ENCODE measurements around the gene PEX14.

PEX14 gene

DNA sequence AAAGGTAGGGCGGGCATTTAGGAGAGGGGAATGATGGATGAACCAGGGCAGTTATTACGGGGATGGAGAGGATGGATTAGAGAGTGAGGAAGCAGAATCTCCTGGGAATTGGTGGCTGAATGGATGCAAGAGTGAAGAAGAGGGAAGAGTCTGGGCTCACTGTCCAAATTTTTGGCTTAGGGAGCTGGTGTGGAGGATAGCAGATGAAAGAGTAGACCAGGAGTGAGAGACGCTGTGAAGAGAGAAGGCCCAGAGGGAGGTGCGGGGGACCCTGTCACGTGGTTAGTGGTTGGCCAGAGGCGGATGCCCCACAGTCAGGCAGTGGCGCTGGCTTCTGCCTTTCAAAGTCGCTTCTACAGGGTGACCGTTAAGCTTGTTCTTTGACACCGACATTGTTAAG lies 78.4 kb downstream of the PEX14 start:
- DNase-seq = no peak

DNA sequence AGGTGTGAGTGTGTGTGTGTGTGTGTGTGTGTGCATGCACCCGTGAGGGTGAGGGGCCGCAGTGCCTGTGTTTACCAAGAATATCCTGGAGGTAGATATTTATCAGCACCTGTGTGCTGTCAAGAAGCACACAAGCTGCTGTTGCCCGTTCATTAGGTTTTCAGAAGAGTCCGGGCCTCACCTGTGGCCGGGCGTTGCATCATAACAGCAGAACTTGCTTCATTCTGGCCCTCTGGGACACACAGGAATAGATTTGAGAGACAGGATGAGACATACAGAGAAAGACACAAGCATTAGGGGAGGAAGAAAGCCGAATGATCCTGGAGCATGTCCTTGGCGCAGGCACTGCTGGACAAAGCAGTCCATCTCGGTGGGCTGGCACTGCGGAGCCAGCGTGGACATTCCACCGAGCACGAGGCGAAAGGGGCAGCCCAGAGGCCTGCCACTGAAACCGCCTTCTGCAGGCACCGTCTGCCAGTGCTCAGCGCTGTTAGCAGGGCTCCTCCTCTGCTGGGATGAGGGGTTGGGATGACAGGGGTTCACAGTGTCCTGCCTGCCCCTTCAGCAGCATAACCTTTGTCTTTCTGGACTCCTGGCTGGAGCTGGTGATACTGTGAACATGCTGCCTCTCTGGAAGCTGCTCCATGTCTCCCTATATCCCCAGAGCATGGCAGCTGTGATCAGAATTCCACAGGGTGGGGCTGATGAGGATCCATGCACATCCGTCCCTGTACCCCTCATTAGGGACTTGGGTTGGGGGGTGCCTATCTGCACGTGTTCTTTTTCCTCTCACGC lies 81.1 kb downstream of the PEX14 start:
- DNase-seq = no peak

DNA sequence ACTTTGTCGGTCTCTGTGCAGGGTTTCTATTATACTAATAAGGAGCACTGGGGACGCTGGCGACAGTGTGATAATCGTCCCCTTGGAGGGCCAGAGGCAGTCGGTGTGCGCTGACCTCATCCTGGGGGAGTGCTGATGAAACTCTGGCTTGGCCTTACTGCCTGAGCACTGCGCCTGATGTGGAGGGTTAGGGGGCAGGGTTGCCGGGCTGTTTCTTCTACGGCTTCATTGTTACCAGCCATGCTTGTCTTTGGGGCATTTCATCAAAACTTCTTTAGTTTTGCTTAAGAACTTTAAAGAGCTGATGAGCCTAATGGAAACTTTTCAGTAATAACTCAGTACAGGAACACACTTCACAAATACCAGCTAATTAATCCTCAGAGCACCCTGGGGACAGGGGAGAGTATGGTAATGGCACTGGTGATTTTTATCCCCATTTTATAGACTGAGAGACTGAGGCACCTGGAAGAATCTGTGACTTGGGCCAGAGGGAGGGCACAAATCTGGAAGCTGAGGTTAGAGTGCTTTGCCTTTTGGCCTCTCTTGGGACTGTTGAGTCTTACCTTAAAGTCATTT lies 81.8 kb downstream of the PEX14 start:
- DNase-seq = no peak

DNA sequence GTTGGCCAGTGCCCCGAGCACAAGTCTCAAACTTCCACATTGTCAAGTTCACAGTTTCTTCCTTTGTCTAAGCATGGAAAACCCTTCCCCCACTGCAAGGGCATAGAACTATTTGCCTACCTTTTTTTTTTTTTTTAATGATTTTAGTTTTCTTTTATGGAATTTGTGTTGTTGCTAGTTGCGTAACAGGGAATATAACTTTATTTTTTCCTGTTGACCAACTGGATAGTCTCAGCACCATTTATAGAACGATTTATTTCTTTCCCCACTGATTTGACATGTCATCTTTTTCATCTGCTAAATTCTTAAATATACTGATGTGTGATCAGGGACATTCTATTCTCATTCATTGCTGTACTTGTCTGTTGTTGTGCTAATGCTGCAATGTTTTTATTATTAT lies 83.0 kb downstream of the PEX14 start:
- no peak for DNase-seq

- DNase-seq = no peak
Observed at GRCh38 chr1:10559386-10559785, 84.6 kb downstream of the PEX14 start.

DNA sequence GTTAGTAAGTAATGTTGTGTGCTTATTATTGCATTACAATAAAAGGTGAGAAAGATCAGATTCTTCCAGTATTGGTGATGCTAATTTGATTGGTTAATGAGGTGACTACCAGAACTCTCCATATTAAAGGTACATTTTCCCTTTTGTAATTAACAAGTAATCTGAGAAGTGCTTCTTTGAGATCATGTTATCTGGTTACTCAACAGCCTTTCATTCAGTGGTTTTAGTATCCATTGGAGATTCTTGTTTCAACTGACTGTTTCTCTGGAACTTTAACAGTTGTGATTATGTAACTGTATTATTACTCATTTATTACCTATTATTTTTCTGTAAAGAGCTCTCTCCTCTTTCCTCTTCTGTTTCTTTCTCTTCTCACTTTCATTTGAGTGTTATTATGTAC lies 86.7 kb downstream of the PEX14 start:
- DNase-seq = no peak

GRCh38 chr1:10561955-10562354 lies 87.2 kb downstream of the PEX14 start:
- DNase-seq = no peak

GRCh38 chr1:10564063-10564462 lies 89.3 kb downstream of the PEX14 start:
- DNase-seq = no peak

DNA sequence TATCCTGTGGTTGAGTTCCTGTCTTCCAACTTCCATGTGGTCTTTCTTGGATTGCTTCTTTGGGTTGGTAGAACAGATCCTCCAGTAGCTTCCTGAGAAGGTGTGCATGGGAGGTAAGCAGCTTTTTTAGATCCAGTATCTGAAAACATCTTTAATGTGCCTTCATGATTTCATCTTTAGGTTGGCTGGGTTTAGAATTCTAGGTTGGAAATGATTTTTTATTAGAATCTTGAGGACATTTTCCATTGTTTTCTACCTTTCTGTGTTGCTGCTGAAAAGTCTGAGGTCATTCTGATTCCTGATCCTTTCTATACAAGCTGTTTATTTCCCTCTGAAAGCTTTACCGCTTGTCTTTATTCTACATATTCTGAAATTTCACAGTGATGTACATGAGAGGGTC lies 94.8 kb downstream of the PEX14 start:
- DNase-seq = no peak

GRCh38 chr1:10575616-10576015 lies 100.9 kb downstream of the PEX14 start:
- DNase-seq = no peak

- no peak for DNase-seq
Observed at GRCh38 chr1:10578070-10578469, 103.3 kb downstream of the PEX14 start.

DNA sequence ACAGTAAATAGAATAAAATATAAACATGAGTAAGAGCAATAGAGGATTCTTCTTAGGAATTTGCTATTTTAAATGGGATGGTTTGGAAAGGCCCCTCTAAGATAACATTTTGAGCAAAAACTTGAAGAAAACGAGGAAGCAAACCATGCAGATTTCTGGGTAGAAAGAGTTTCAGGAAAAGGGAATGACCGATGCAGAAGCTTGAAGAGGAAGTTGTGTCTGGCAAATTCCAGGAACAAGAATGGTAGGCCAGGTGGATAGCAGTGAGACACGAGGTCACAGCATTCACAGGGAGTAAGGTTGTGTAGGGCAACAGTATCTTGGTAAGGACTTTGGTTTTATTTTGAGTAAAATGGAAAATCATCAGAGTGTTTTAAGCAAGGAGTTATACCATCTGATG lies 108.9 kb downstream of the PEX14 start:
- DNase-seq = no peak

- DNase-seq = no peak
Observed at GRCh38 chr1:10585242-10585641, 110.5 kb downstream of the PEX14 start.

GRCh38 chr1:10586125-10586524 lies 111.4 kb downstream of the PEX14 start:
- no peak for DNase-seq

DNA sequence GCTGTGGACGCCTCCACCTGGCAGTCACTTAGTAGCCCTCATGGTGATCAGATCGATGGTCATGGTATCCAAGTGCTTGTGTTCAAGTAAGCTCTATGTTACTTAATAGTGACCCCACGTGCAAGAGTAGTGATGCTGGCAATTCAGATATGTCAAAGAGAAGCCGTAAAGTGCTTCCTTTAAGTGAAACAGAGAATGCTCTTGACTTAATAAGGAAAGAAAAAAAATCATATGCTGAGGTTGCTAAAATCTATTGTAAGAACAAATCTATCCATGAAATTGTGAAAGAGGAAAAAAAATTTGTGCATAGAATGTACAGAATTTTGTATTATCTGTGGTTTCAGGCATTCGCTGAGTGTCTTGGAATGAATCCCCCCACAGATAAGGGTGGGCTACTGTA lies 113.9 kb downstream of the PEX14 start:
- no peak for DNase-seq

GRCh38 chr1:10589074-10589473 lies 114.3 kb downstream of the PEX14 start:
- DNase-seq = no peak

DNA sequence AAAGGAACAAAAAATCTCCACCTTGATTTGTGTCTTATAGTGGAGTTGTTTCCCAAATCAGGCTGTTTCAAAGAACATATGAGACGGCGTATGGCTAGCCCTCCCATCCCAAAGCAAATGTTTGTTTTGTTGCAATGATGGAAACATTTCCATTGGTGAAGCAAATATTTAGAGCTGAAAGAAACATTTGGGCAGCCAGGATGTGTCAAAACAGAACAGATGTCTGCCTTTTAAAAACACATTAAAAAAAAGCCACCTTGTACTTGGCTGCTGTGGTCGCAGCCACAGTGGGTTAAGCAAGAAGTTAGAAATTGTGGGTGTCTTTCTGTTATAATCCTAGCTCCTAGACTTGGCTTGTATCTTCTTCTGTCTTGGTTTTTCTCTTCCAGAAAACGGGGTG lies 116.3 kb downstream of the PEX14 start:
- no peak for DNase-seq

- DNase-seq = no peak
Observed at GRCh38 chr1:10592373-10592772, 117.6 kb downstream of the PEX14 start.

GRCh38 chr1:10593750-10594149 lies 119.0 kb downstream of the PEX14 start:
- DNase-seq = no peak

DNA sequence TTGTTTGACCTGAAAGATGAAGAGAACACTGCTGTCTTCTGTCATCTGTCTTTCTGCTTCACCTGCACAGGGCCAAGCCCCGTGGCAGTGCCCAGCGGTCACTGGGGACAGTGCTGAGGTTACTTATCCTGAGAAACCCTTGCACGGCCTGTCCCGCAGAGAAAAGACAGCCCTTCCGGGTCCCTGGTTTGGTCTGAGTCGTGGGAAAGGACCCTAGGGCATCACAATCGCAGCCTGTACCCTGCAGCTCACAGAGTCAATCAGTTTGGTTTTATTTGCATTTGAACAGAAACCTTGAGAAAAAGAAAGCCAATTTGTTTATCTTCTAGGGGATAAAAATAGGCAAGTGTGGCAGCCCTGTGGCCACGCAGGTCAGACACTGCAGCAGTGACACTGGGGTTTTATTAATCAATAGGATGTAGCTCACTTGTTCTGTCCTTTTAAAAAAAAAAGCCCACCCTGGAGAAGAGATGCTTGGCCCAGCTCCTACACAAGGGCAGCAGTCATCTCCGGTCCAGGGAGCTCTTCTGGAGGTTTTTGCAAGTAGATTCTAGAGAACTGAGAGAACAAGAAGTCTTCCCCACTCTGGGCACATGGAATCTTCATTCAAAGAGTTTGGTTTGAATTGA lies 120.0 kb downstream of the PEX14 start:
- DNase-seq = no peak

GRCh38 chr1:10596780-10597179 lies 122.0 kb downstream of the PEX14 start:
- no peak for DNase-seq

GRCh38 chr1:10597492-10598388 lies 123.0 kb downstream of the PEX14 start:
- peak; percentile 46 for DNase-seq

- DNase-seq = peak; percentile 46
Observed at GRCh38 chr1:10598389-10598702, 123.6 kb downstream of the PEX14 start.
